ENCODE data around the gene GRHL1.
"Not testable (repeated sequence)": the region's sequence is repeated elsewhere in the genome, so short reads cannot be mapped to it uniquely, and the experiment has no call there.

The GRHL1 gene

DNA sequence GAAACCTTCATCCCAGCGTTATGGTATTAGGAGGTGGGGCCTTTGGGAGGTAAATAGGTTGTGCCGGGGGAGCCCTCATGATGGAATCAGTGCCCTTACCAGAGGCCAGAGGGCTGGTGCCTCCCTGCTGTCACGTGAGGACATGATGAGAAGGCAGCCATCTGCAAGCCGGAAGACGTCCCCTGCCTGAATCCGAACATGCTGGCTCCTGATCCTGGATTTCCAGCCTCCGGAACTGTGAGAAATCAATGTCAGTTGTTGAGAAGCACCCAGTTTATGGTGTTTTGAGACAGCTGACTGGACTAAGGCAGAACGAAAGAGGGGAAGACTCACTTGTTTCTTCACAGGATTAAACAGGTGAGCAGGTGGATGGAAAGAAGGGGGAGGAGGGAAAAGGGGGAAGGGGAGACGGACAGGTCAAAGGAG lies 78.8 kb downstream of the GRHL1 start:
- DNase-seq = no peak

DNA sequence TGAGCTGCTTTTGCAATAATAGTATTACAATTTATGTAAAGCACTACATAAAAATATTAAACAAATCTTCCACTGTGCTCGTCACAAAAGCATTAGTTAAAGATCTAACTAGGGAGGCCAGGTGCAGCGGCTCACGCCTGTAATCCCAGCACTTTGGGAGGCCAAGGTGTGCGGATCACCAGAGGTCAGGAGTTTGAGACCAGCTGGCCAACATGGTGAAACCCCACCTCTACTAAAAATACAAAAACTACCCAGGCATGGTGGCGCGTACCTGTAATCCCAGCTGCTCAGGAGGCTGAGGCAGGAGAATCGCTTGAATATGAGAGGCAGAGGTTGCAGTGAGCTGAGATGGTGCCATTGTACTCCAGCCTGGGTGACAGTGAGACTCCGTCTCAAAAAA lies 79.3 kb downstream of the GRHL1 start:
- DNase-seq = not testable (repeated sequence)

DNA sequence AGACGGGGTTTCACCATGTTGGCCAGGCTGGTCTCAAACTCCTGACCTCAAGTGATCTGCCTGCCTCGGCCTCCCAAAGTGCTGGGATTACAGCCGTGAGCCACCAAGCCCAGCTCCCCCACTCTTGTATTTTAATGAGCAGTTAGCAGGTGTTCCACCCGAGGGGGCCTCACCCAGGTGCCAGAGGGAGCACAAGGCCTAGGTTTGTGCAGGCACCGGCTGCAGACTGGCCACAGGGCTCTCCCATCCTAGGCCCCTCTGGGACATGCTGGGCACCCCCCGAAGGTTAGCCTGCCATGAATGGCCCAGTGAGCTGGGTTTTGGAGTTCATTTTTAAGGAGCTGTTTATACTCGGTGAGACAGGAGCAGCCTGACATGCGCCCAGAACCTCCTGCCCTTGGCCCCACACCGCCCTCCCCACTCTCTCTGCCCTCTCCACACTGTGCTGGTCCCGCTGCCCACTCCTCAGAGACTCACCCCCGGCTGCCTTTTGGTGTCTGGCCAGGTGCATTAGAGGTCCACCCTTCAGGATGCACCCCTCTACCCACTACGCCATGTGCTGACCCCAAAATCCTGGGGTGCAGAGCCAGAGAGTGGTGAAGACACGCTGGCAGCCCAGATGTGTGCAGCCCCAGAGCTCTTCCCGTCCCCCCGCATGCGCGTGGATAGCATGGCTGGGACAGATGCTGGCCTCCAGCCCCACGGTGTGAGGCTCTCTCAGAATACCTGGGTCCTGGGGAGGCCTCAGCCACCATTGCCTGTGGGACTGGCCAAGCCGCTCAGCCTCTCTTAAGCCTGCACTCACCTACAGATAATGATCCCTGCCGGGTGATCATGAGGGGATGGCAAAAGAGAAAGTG lies 80.6 kb downstream of the GRHL1 start:
- DNase-seq = no peak

DNA sequence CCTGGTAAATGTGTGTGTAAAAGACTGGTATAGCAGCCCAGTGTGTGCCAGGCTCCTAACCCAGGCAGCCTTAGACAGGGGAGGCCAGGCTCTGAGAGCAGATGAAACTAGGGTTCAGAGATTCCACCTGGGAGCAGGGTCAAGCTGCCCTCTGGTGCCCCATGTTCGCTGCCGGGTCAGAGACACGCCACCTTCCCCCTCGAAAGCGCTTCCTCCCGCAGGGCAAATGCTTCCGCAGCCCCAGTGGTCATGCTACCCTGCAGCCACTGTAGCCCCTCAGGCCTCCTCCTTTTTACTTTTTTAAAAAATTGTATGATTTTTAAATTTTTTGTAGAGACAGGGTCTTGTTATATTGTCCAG lies 81.2 kb downstream of the GRHL1 start:
- DNase-seq = no peak

DNA sequence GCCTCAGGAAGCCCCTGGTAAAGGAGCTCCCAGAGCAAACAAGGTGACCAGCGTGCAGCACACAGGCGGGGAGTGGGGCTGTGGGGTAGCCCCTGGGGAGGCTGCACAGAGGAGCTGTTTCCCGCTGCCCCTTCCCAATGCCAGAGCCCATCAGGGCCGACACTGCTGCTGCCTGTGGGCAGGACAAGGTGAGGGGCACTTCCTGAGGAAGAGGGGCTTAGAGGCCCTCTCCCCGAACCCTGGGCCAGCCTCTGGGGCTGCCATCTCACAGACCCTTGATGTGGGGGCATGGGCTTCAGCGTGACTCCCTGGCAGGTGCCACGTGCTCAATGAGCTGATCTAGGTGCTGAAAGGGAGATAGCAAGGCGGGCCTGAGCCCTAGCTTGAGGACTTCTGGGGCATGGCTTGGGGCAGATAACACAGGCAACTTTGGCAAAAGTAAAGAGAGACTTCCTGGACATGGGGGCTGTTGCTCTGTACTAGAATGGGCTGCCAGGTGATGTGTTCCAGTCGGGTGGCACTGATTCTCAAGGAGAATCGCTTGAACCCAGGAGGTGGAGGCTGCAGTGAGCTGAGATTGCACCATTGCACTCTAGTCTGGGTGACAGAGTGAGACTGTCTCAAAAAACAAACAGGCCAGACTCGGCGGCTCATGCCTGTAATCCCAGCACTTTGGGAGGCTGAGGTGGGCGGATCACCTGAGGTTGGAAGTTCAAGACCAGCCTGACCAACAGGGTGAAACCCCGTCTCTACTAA lies 81.9 kb downstream of the GRHL1 start:
- DNase-seq = no peak

DNA sequence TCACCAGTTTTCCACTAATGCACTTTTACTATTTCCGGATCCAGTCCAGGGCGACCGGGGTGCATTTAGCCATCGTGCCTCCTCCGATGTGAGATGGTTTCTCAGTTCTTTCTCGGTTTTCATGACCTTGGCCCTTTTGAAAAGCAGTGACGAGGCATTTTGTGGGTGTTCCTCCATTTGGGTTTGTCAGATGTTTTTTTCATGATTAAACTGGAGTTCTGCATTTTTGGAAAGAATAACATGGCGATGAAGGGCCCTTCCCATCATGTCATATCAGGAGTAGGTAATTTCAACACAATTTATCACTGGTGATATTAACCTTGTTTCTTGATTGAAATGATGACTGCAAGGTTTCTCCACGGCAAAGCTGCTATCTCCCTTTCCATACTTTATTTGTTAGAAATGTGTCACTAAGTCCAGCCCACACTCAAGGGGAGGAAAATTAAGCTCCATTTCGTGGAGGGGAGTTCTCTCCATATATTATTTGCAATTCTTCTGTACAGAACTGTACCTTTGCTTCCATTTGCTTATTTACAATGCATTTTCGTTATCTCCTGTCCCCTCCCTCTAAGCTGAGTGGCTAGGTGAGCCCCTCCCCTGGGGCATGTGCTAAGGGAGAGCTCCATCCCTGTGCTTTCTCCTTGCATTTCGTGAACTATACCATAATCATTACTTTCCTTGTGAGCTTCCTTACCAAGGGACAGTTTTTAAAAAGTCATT lies 83.0 kb downstream of the GRHL1 start:
- DNase-seq = no peak

DNA sequence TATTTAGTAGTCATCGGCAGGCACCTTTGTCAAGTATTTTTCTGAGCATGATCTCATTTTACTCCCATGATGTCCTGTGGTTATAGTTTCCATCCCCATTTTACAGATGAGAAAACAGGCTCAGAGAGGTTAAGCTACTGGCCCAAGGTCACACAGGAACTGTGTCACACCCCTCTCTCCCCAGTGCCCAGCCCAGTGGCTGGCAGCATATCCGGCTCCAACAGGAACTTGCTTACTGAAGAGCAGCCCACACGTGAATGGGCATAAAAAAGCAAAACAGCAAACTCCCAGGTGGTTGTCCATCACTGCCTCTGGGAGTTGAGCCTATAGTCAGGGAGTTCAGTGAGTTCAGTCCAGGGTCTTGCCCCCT lies 83.5 kb downstream of the GRHL1 start:
- DNase-seq = no peak

DNA sequence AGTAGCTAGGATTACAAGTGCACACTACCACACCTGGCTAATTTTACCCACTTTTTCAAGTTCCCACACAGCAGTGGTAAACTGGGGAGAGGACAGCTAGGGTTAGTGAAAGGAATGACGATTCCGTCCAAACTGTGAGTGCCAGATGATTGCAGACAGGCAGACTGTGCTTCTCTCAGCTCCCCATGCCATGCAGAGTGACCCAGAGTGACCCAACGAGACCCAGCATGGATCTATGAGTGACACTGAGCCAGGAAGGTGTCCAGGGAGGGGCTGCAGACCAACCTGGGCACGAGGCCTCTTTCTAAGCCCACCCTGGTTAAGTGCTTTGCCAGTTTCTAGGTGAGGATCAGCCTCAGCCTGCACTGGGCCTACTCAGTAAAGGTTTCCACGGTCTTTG lies 84.1 kb downstream of the GRHL1 start:
- no peak for DNase-seq

DNA sequence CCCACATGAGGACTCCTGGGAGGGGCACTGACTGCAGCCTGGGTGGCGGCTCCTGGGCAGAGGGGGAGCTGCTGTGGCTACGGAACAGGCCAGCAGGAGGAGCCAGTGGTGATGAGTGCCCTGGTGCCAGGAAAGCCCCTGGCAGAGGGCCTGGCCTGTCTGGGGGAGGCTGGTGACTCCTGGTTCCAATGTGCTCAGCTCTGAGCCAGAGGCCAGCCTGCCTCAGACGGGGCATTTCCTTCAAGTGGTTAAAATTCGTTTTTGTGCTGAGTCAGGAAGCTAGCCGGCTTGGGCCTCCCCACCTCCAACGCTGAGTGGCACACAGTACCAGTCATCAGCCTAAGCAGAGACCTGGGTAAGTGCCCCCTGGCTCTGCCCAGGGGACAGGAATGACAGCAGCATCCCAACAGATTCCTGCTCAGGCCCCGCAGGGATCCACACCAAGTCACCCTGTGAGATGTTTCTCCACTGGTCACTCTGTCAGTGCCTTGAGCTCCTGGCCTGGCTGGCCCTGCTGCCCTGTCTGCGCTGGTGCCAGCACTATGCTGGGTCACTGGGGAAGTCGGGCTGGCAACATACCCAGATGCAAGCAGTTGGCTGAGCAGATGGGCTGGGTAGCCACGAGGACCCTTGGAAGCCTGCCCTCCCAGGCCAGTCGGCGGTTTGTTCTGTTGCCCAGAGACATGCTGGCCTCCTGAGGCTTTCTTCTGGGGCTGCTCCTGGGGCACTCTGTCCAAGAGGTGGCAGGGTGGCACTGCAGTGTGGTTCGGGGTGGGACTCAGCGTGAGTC lies 84.8 kb downstream of the GRHL1 start:
- peak; percentile 26 for DNase-seq

DNA sequence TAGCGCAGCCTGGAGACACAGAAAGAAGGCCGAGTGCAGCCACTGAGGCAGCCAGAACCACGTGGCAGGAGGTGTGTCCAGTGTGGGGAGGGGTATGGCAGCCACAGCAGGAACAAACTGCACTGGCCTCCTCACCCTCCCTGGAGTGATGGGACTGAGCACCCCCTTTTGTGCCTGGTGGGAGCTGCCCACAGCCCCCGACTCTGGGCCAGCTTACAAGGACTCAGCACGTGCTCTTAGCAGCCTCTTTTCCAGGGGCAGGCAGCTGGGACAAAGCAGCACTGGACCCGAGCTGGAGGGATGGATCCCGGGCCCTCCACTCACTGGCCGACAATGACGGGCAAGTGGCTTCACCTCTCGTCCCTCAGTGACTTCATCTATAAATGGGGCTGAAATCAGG lies 86.6 kb downstream of the GRHL1 start:
- DNase-seq = no peak

DNA sequence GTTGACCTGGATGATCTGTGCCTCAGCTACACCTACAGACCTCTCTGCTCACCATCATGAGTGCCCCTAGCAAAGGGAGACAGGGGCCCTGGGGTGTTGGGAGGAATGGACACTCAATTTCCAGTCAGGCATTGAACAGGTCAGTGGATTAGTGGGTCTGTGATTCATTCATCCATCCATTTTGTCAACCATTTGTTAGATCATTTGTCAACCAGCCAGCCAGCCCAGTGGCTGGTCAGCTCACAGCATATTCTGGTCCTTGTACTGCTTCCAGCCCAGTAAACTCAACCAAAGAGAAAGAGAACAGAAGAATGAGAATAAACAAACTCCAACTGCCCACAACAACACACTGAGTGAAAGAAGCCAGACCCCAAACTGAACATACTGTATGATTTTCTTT lies 87.2 kb downstream of the GRHL1 start:
- no peak for DNase-seq

DNA sequence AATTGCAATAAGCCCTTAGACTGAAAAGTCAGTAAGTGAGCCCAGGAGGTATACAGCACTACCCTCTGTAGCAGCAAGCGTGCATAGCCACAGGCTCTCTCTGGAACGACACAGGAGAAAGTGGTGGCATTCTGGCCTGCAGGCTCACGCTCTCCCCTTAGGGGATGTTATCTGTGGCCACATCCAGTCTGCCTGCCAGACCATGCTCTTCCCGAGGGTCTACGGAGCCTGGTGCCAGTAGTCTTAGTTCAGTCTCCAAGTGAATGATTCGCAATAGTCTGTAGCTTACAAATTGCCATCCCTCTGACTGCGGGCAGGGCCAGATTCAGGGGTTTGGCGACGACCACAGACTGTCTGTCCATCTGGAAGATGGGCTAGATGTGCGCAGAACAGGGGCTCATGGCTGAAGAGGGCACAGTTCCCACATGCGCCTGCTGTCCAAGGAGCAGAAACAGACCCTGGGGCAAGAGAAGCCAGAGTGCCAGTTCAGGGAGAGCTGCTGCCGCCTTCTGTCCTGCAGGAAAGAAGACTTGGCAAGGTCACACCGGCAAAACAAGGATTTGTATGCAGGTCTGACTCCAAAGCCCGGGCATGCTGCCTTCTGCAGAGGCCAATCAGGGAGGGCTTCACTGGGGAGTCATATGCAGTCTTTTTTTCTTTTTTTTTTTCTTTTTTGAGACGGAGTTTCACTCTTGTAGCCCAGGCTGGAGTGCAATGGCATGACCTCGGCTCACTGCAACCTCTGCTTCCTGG lies 88.3 kb downstream of the GRHL1 start:
- no peak for DNase-seq

DNA sequence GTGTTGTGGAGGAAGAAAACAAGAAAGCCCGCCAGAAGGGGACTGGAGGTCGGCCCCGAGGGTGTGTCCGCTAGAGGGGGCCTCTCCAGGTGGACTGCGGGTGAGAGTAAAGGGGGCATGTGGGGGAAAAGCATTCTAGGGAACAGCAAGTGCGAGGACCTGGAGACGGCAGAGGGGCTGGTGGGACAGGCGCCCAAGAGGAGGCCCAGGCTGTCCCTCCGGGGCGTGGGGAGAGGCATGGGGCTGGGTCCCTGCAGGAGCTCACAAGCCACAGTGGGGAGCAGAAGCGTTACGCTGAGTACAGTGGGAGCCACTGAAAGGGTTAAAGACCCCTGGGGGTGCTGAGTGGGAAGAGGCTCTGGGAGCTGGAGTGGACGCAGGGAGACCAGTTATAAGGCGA lies 90.2 kb downstream of the GRHL1 start:
- no peak for DNase-seq

DNA sequence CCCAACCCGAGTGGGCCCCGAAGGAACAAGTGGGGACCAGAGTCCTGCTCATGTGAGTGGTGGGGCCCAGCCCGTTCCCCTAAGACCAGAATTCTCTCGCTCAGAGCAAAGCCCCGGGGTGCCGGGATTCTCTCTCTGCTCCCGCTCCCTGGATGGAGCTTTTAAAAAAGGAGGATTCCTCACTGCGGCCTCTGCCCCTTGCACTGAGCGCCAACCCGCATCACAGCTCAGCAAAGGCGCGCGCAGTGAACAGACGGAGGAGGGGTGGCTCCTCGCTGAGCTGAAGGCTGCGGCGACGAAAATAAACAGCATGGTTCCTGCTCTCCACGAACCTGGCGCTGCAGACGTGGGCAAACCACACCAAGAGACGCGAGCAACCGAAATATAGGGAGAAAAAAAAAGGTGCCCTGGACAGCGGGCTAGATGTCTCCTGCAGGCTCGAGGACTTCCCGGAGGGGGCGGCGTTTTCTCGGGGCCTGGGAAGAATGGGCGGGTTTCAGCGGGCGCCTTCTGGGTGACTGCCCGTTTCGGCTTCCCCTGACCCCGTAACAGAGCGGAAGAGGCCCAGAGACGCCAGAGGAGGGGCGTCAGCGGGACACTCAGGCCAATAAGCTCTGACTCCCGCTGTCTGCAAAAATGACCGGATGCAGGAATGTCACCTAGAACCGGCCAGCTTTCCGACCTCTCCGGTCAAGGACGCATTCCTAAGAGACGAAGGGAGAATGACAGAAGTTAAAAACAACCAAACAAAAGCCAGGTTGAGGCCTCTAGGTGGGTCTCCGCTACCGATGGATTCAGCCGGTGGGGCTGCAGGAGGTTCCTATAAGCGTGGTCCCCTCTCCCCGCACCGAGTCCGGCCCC lies 91.0 kb downstream of the GRHL1 start:
- peak; percentile 41 for DNase-seq

DNA sequence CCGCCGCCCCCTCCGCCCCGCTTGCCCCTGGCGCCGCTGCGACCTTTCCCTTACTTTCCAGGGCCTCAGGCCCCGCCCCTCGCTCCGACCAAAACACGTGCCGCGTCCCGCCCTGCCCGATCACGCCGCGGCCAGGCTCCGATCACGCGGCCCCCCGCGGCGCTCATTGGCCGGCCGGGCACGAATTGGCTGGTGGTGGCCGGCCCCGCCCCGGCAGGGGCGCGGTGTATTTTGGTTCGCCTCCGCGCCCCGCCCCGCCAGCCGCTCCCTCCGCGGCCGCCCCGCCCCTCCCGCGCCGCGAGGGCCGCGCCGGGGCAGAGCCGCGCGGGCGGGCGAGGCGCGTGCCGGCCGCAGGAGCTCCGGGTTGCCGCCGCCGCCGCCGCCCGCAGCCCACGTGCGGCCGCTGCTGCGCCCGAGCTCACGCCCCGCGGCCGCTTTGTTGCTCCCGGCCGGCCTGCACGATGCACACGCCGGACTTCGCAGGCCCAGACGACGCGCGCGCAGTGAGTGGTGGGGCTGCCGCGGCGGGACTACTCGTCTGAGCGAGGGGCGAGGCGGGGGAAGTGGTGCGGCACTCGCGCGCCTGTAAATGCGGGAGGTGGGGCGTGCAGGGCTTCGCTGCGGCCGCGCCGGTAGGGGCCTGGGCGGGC lies 91.9 kb downstream of the GRHL1 start, which contains the start of gene KLF11:
Gene KLF11, plus strand, starts transcription at position 295 of the 650 bp plus-strand sequence. Its CDS starts 167 bp downstream, at position 462.
- peak; percentile 85 for DNase-seq

DNA sequence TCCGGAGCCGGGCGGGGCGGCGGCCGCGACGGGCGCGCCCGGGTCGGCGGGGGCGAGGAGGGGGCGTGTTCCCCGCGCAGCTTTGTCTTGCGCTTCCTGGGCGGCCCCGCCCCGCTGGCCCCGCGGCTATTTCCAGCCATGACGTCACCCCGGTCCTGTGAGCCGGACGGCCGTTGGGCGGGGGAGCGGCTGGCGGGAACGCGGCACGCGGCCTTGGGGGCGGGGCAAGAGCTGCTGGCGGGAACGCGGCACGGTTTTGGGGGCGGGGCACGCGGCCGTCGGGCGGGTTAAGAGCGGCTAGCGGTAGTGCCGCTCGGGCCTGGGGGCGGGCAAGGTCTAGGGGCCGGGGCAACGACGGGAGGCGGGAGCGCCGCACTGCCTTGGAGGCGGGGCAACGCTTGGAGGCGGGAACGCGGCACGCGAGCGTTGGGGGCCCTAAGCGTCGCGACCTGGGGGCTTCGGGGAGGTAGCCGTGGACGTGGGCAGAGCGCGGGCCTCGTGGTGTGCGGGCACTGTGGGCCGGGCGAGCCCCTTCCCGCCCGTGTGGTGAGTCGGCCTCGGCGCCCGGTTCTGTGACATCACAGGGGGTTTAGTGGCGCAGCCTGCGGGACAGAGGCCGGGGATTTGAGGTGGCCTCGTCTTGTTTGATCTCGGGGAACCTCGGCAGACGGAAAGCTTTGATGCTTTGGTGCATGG lies 92.6 kb downstream of the GRHL1 start:
- DNase-seq = peak; percentile 88

DNA sequence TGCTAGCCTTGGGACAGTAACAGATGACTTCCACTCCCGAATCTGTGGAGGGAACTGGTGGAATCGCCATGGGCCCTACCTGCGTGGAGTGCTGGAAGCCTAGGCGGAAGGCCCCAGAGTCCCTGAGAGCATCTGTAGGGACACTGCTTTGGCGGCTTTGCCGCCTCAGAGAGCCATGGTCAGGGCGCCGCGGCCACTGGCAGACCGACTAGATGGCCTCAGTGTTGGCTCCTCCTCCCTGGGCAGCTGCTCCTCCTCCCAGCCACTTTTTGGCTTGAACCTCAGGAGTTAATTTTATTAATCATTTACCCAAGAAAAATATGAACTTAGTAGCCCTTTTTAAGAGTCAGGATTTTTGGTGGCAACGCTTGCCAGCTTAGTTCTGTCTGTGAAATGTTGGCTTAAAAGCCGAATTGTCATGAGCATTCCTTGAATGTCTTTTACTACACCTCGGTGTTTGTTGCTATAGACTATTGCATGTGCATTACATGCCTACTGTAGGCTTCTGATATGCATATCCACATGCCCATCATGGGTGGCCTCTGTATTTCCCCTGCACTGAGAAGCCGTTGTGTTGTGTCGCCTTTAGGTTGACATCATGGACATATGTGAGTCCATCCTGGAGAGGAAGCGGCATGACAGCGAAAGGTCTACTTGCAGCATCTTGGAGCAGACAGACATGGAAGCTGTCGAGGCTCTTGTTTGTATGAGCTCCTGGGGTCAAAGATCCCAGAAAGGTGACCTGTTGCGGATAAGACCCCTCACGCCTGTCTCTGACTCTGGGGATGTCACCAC lies 94.3 kb downstream of the GRHL1 start:
- DNase-seq = no peak

DNA sequence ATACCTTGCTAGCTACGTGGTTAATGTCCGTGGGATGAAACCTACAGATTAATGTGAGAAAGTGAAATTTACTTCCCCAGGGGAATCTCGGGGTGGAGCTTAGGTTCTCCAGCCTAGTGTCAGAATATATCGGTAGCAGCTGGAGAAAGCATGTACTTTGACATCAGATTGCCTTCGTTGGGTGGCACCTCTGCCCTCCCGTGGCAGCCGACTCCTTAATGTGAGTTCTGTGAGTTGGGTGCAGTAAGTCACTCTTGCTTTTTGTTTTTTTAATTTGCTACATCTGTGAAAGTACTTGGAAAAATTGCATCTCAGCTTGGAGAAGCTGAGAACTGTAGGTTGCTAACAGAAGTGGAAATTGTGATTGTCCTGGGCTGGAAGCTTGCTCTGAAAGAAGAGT lies 95.4 kb downstream of the GRHL1 start:
- no peak for DNase-seq
